Large intestine (tissue), 3 donors: ENCODE measurements around the gene SCGB1D2. TPM values are rescaled to one million over a fixed set of nuclear protein-coding genes. Genes with fewer than 3 reads are reported as not detected.

Experiments
- DNase-seq, 2 donors: peaks; one replicate each; pipeline versions ENCODE4 v3.0.0 to v3.0.0-alpha.2; 2013
- H3K27ac ChIP-seq: one replicate; pipeline ENCODE4 v1.5.1; 2013; ENCODE audit warnings: low read length
- H3K27me3 ChIP-seq: 2 replicates; pipeline ENCODE4 v1.6.1; 2013; ENCODE audit warnings: low read length; ENCODE audit not compliant: control insufficient read depth, insufficient read depth
- H3K36me3 ChIP-seq: 2 replicates; pipeline ENCODE4 v1.6.1; 2013; ENCODE audit warnings: low read length; ENCODE audit not compliant: control insufficient read depth, insufficient read depth
- H3K4me1 ChIP-seq: one replicate; pipeline ENCODE4 v1.6.1; 2013; ENCODE audit warnings: low read length; ENCODE audit not compliant: control insufficient read depth, insufficient read depth
- H3K4me3 ChIP-seq: one replicate; pipeline ENCODE4 v1.5.1; 2013; ENCODE audit warnings: low read length
- H3K9me3 ChIP-seq: one replicate; pipeline ENCODE4 v1.6.1; 2013; ENCODE audit warnings: mild to moderate bottlenecking, low read depth, low read length, moderate library complexity; ENCODE audit not compliant: control insufficient read depth
- WGBS: methylation state at CpG from one replicate; pipeline ENCODE4 v1.1.5; 2013; ENCODE audit warnings: low lambda C conversion rate; ENCODE audit not compliant: insufficient coverage; 5-methylcytosine and 5-hydroxymethylcytosine counted together
- polyA plus RNA-seq: library from polyadenylated mRNA; unstranded; fragments of 120-200 nt; gene quantifications from one replicate; pipeline ENCODE4 v1.2.1, GENCODE V29; 2013

The SCGB1D2 gene
- polyA plus RNA-seq, 1 donor = 0.13 TPM

DNA sequence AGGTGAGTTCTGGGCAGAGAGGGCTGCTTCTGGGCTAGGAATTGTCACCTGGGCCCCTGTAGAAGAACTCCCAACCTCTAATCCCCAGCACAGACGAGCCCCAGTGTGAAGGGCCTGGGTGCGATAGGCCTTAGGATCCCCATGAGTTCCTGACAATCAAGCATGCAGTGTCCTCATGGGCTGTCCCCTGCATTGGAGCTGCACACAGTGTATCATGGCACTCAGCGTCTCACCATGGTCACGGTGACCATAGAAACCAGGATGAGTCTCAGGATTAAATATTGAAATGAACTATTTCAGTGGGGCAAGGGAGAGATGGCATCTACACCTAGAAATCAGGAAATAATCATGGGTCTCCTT is 33.3 kb upstream of the SCGB1D2 start:
- Histone ChIP-seq H3K27me3 (no peaks in the 10 kb centered on the region), H3K36me3 (no peaks in the 10 kb centered on the region), H3K9me3 (no peaks in the 10 kb centered on the region), H3K27ac (no peak overlapping the region), H3K4me1 (no peaks in the 10 kb centered on the region), H3K4me3 (no peak overlapping the region)
- no peak for DNase-seq
- no CpG with 5 or more reads among the region's 4 CpGs for WGBS

GRCh38 chr11:62217191-62217748 is 24.8 kb upstream of the SCGB1D2 start:
- H3K4me1 ChIP-seq = no peaks in the 10 kb centered on the region
- H3K4me3 ChIP-seq = no peak overlapping the region
- no peaks in the 10 kb centered on the region for H3K36me3 ChIP-seq
- peaks cover 9% of the 10 kb centered on the region for H3K27me3 ChIP-seq
- WGBS = 70% methylated on average over 1 of the region's 5 CpGs
- no peak for DNase-seq
- H3K27ac ChIP-seq = no peak overlapping the region
- no peaks in the 10 kb centered on the region for H3K9me3 ChIP-seq

GRCh38 chr11:62221498-62221897 is 20.5 kb upstream of the SCGB1D2 start:
- no peaks in the 10 kb centered on the region for H3K4me1 ChIP-seq
- peaks cover 6% of the 10 kb centered on the region for H3K9me3 ChIP-seq
- H3K4me3 ChIP-seq = no peak overlapping the region
- no peaks in the 10 kb centered on the region for H3K36me3 ChIP-seq
- WGBS = no CpG with 5 or more reads among the region's 3 CpGs
- no peaks in the 10 kb centered on the region for H3K27me3 ChIP-seq
- H3K27ac ChIP-seq = no peak overlapping the region
- DNase-seq = no peak

DNA sequence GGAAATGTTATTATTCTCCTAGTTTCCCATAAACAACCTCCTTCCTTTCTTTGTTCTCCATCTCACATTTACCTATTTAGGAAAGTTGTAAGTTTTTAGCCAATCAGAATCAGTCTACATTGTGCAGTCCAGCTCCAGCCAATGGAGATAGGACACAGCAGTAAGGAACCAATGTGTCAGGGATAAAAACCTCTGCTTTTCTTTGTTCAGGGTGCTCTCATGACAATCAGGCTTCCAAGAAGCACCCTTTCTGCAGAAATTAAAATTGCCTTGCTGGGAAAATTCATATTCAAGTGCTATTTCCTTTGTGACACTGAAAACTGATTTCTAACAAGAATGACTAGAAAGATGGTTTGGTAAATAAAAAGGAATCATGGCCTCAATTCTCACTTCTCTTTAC is 18.9 kb upstream of the SCGB1D2 start:
- Histone ChIP-seq H3K9me3 (peaks cover 6% of the 10 kb centered on the region), H3K4me1 (no peaks in the 10 kb centered on the region), H3K27ac (no peak overlapping the region), H3K36me3 (no peaks in the 10 kb centered on the region), H3K27me3 (no peaks in the 10 kb centered on the region), H3K4me3 (no peak overlapping the region)
- no peak for DNase-seq

DNA sequence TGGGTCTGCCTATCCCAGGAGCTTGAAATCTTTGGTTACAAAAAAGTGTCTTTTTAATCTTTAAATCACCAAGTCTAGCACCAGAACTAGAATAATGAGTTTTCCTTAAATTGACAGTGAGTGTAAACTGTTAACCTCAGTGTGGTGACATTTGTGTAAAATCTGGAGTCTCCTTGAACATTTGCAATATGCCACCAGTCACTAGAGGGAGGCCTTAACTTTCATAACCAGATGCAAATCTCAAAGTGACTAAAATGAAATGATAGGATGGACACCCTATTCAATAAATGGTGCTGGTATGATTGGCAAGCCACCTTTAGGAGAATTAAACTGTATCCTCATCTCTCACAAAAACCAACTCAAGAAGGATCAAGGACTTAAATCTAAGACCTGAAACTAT is 8.3 kb upstream of the SCGB1D2 start:
- no peak overlapping the region for H3K4me3 ChIP-seq
- DNase-seq = no peak
- no peaks in the 10 kb centered on the region for H3K36me3 ChIP-seq

GRCh38 chr11:62236187-62236586 is 5.9 kb upstream of the SCGB1D2 start:
- Histone ChIP-seq H3K4me1 (no peaks in the 10 kb centered on the region), H3K27ac (no peak overlapping the region), H3K9me3 (no peaks in the 10 kb centered on the region), H3K36me3 (no peaks in the 10 kb centered on the region), H3K4me3 (no peak overlapping the region), H3K27me3 (peaks cover 12% of the 10 kb centered on the region)
- 86% methylated on average over 1 of the region's 2 CpGs for WGBS
- DNase-seq = no peak

More for the DNA sequence above, 8.3 kb upstream of the SCGB1D2 start:
- no peaks in the 10 kb centered on the region for H3K9me3 ChIP-seq
- H3K27ac ChIP-seq = no peak overlapping the region
- no peaks in the 10 kb centered on the region for H3K4me1 ChIP-seq
- peaks cover 8% of the 10 kb centered on the region for H3K27me3 ChIP-seq

GRCh38 chr11:62237499-62237898 is 4.5 kb upstream of the SCGB1D2 start:
- no CpG with 5 or more reads among the region's 4 CpGs for WGBS

GRCh38 chr11:62238151-62238550 is 3.9 kb upstream of the SCGB1D2 start:
- DNase-seq = no peak
- Histone ChIP-seq H3K4me1 (no peaks in the 10 kb centered on the region), H3K36me3 (no peaks in the 10 kb centered on the region), H3K4me3 (no peak overlapping the region), H3K27me3 (peaks cover 13% of the 10 kb centered on the region), H3K27ac (no peak overlapping the region), H3K9me3 (no peaks in the 10 kb centered on the region)
- no CpG with 5 or more reads among the region's 4 CpGs for WGBS

More at GRCh38 chr11:62237499-62237898, 4.5 kb upstream of the SCGB1D2 start:
- Histone ChIP-seq H3K36me3 (no peaks in the 10 kb centered on the region), H3K27me3 (peaks cover 15% of the 10 kb centered on the region), H3K4me1 (no peaks in the 10 kb centered on the region), H3K27ac (no peak overlapping the region), H3K4me3 (no peak overlapping the region), H3K9me3 (no peaks in the 10 kb centered on the region)
- DNase-seq = no peak

DNA sequence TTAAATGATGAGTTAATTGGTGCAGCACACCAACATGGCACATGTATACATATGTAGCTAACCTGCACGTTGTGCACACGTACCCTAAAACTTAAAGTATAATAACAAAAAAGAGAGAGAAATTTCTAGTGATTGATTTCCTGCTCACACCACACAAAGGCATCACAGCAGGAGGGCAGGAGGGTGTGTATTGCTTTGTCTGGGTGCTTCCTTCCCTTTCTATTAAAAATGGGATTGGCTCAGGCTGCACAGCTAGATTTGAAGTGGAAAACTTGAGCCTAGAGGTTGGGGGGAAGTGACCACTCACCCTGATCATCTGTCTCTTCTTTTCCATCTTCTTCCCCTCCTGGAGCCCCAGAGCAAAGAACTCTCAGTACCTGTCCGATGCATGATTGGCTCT is 944 bp upstream of the SCGB1D2 start:
- no peak overlapping the region for H3K4me3 ChIP-seq
- WGBS = no CpG with 5 or more reads among the region's 3 CpGs
- DNase-seq = no peak
- H3K27me3 ChIP-seq = peaks cover 9% of the 10 kb centered on the region
- H3K27ac ChIP-seq = no peak overlapping the region
- no peaks in the 10 kb centered on the region for H3K9me3 ChIP-seq
- H3K4me1 ChIP-seq = no peaks in the 10 kb centered on the region
- H3K36me3 ChIP-seq = no peaks in the 10 kb centered on the region

GRCh38 chr11:62245271-62245753 is 3.3 kb downstream of the SCGB1D2 start:
- Histone ChIP-seq H3K27ac (no peak overlapping the region), H3K4me1 (no peaks in the 10 kb centered on the region), H3K4me3 (no peak overlapping the region), H3K27me3 (peaks cover 3% of the 10 kb centered on the region), H3K9me3 (peaks cover 2% of the 10 kb centered on the region), H3K36me3 (no peaks in the 10 kb centered on the region)
- no CpG with 5 or more reads among the region's 6 CpGs for WGBS
- peak in 1 of 2 donors; percentile 32 for DNase-seq

DNA sequence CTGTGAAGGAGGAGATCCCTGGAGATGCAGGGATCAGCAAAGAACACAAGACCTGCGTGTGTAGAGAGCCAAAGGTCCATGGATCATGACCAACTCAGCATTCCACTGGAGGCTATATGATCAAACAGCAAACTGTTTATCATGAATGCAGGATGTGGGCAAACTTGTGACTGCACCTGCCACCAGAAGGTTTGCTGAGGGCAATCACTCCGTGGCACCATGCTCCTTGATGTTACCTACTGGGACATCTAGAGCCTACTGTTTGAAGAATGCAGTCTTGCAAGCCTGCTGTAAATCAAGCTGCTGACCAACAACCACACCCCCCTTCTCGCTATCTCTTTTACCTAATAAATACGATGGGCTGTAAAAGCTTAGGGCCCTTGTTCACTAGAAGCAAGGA is 9.7 kb downstream of the SCGB1D2 start:
- no peaks in the 10 kb centered on the region for H3K27me3 ChIP-seq
- DNase-seq = no peak
- peaks cover 3% of the 10 kb centered on the region for H3K9me3 ChIP-seq
- no peak overlapping the region for H3K4me3 ChIP-seq
- H3K4me1 ChIP-seq = no peaks in the 10 kb centered on the region
- no peaks in the 10 kb centered on the region for H3K36me3 ChIP-seq
- no CpG with 5 or more reads among the region's 4 CpGs for WGBS
- H3K27ac ChIP-seq = no peak overlapping the region
